GM21515 (cell line): ENCODE data around the gene CD99.

Experiments
- ATAC-seq: cut with Tn5 transposase; IDR thresholded peaks from one replicate; pipeline ENCODE4 v1.9.1; 2021; ENCODE audit not compliant: unreplicated experiment

CD99 gene

GRCh38 chrX:2697741-2698299, 6.7 kb downstream of the CD99 start:
- ATAC-seq, result no peak

- ATAC-seq, result no peak
Observed at GRCh38 chrX:2698604-2699003, 7.5 kb downstream of the CD99 start.

GRCh38 chrX:2699959-2700358, 8.9 kb downstream of the CD99 start:
- ATAC-seq, result no peak

GRCh38 chrX:2700405-2701320, 9.6 kb downstream of the CD99 start:
- ATAC-seq, result no peak

GRCh38 chrX:2701600-2701999, 10.5 kb downstream of the CD99 start:
- ATAC-seq, result no peak

GRCh38 chrX:2703991-2704369, 12.9 kb downstream of the CD99 start:
- no peak for ATAC-seq

- ATAC-seq, result no peak
Observed at GRCh38 chrX:2705046-2705832, 14.1 kb downstream of the CD99 start.

- ATAC-seq, result peak; percentile 83
Observed at GRCh38 chrX:2707334-2707760, 16.3 kb downstream of the CD99 start.

GRCh38 chrX:2708021-2708420, 16.9 kb downstream of the CD99 start:
- ATAC-seq, result no peak

GRCh38 chrX:2708592-2709188, 17.6 kb downstream of the CD99 start:
- ATAC-seq, result no peak

- ATAC-seq, result no peak
Observed at GRCh38 chrX:2709556-2709955, 18.5 kb downstream of the CD99 start.

- no peak for ATAC-seq
Observed at GRCh38 chrX:2710041-2710840, 19.1 kb downstream of the CD99 start.

- no peak for ATAC-seq
Observed at GRCh38 chrX:2711441-2711840, 20.3 kb downstream of the CD99 start.

- ATAC-seq, result no peak
Observed at GRCh38 chrX:2712428-2712827, 21.3 kb downstream of the CD99 start.

- ATAC-seq, result no peak
Observed at GRCh38 chrX:2712890-2713840, 22.1 kb downstream of the CD99 start.

GRCh38 chrX:2714551-2714950, 23.5 kb downstream of the CD99 start:
- no peak for ATAC-seq

- no peak for ATAC-seq
Observed at GRCh38 chrX:2715066-2715600, 24.0 kb downstream of the CD99 start.

GRCh38 chrX:2717312-2717711, 26.2 kb downstream of the CD99 start:
- no peak for ATAC-seq

GRCh38 chrX:2718821-2719220, 27.7 kb downstream of the CD99 start:
- no peak for ATAC-seq
